A673 (cell line): ENCODE results near the gene SCARB1.

Source experiments
- EZH2 ChIP-seq: fragments of 200-600 bp; sonication (generic); IDR thresholded peaks from 2 replicates; pipeline ENCODE4 v1.6.1; 2017; ENCODE audit warnings: borderline replicate concordance, low read depth, mild to moderate bottlenecking, mixed read lengths, antibody characterized with exemption, low read length; ENCODE audit not compliant: poor library complexity, severe bottlenecking
- TF ChIP-seq, protein P1 (sequence below): fragments of 300-800, 200-600 bp; sonication (generic); conservative IDR thresholded peaks from 2 replicates; pipeline ENCODE4 v1.5.1; 2017; ENCODE audit warnings: low read depth, mild to moderate bottlenecking, antibody characterized with exemption, low read length, moderate library complexity, mixed read lengths

DNA sequence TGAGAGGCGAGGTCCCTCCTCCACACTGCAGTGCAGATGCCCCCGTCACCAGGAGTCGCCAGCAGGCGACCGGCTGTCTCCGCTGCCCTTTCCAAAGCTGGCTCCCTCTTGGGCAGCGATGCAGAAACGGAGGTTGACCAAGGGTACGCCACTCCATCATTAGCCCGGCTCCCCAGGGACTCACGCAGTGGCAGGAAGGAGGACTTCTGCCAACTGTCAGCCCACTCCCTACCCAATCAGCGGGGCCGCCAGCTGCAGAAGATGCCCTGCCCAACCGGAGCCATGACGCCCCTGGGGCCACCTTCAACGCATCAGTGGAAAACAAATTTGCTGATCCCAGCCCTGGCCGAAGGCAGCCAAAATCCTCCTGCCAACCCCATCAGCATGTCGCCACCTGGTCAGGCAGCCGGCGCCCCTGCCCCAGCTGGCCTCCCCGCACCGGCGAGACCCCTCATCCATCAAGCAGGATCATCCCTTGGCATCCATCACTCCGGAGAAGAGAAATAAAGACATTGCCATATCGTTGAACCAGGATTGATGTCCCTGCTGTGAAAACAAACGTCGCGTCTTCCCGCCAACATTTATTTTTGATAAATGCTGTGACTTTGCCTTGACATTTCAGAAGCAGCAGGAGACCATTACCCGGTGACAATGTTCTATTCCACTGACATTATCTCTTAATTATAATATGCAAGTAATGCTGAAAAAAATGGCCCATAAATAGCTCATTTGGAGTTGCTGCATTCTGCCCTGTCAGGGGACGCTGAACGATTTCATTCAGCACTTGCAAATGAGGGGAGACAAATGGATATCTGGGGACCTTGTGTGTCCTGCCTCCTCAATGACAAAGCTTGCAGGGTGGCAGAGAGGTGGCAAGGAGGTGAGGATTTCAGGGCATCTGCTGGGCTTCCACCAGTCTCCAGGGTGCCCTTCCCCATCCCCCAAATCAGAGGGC lies 105.1 kb downstream of the SCARB1 start:
- TF ChIP-seq, protein P1, sequence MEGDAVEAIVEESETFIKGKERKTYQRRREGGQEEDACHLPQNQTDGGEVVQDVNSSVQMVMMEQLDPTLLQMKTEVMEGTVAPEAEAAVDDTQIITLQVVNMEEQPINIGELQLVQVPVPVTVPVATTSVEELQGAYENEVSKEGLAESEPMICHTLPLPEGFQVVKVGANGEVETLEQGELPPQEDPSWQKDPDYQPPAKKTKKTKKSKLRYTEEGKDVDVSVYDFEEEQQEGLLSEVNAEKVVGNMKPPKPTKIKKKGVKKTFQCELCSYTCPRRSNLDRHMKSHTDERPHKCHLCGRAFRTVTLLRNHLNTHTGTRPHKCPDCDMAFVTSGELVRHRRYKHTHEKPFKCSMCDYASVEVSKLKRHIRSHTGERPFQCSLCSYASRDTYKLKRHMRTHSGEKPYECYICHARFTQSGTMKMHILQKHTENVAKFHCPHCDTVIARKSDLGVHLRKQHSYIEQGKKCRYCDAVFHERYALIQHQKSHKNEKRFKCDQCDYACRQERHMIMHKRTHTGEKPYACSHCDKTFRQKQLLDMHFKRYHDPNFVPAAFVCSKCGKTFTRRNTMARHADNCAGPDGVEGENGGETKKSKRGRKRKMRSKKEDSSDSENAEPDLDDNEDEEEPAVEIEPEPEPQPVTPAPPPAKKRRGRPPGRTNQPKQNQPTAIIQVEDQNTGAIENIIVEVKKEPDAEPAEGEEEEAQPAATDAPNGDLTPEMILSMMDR = 0 out of 2 replicates have a peak, but pooled peaks have one; percentile 8
- TF ChIP-seq EZH2 = no peak
